ENCODE results near the gene HERC2.

- no peak for TF ChIP-seq POLR2A (IDR thresholded peaks at IDR 0.05; ENCODE audit: low read depth, low read length)
- TF ChIP-seq, protein P1, sequence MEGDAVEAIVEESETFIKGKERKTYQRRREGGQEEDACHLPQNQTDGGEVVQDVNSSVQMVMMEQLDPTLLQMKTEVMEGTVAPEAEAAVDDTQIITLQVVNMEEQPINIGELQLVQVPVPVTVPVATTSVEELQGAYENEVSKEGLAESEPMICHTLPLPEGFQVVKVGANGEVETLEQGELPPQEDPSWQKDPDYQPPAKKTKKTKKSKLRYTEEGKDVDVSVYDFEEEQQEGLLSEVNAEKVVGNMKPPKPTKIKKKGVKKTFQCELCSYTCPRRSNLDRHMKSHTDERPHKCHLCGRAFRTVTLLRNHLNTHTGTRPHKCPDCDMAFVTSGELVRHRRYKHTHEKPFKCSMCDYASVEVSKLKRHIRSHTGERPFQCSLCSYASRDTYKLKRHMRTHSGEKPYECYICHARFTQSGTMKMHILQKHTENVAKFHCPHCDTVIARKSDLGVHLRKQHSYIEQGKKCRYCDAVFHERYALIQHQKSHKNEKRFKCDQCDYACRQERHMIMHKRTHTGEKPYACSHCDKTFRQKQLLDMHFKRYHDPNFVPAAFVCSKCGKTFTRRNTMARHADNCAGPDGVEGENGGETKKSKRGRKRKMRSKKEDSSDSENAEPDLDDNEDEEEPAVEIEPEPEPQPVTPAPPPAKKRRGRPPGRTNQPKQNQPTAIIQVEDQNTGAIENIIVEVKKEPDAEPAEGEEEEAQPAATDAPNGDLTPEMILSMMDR (conservative IDR thresholded peaks at IDR 0.05; ENCODE audit: low read depth, low read length), result peak; percentile 66
- no peak for TF ChIP-seq ELK1 (IDR thresholded peaks at IDR 0.05; ENCODE audit: borderline replicate concordance, low read depth, low read length)
- no peak for TF ChIP-seq USF2 (IDR thresholded peaks at IDR 0.05; ENCODE audit: low read depth, low read length)
- no peak for TF ChIP-seq CEBPB (IDR thresholded peaks at IDR 0.05; ENCODE audit: low read depth, low read length)
- peak; percentile 61 for TF ChIP-seq RAD21 (IDR thresholded peaks at IDR 0.05; ENCODE audit: low read length)
- TF ChIP-seq RFX5 (IDR thresholded peaks at IDR 0.05; ENCODE audit: low read depth, low read length), result no peak
- no peak for TF ChIP-seq BHLHE40 (IDR thresholded peaks at IDR 0.05; ENCODE audit: low read depth, low read length)
- TF ChIP-seq MAZ (IDR thresholded peaks at IDR 0.05; ENCODE audit: borderline replicate concordance, low read depth, low read length), result no peak
- TF ChIP-seq MXI1 (IDR thresholded peaks at IDR 0.05; ENCODE audit: borderline replicate concordance, low read depth, low read length), result no peak
- peak; percentile 39 for TF ChIP-seq SMC3 (IDR thresholded peaks at IDR 0.05; ENCODE audit: low read depth, low read length)
- no peak for TF ChIP-seq MAFK (IDR thresholded peaks at IDR 0.05; ENCODE audit: low read depth, low read length)
- TF ChIP-seq CHD1 (IDR thresholded peaks at IDR 0.05; ENCODE audit: low read depth, low read length), result no peak
These were observed 235.7 kb downstream of the HERC2 start for GRCh38 chr15:28086175-28086703.
